HCT116 (cell line): ENCODE results near the gene EPHA3. TPM values are rescaled to one million over a fixed set of nuclear protein-coding genes. Genes with fewer than 3 reads are reported as not detected.

Experiments used
- ATAC-seq: fragments of 200-7000 bp; cut with Tn5 transposase; 2 replicates; pipeline ENCODE4 v1.9.1; 2020; ENCODE audit warnings: mild to moderate bottlenecking, moderate library complexity
- BruUV-seq: library from RNA; stranded (reverse); fragments of 400-500 nt; replicated peaks from 2 replicates; lab custom pipeline; 2021; lab: Mats Ljungman, UMichigan
- CTCF ChIA-PET: fragments of 300-600 bp; sonication (Branson Sonifier 250); formaldehyde crosslinking; loops from one replicate; lab custom pipeline; 2021; ENCODE audit warnings: antibody characterized with exemption; lab: Charles Lee
- POLR2A ChIA-PET: fragments of 300-600, 350-600 bp; sonication (Branson Sonifier 250); formaldehyde crosslinking; loops from one replicate; lab custom pipeline; 2021; ENCODE audit warnings: antibody characterized with exemption; lab: Charles Lee
- RAD21 ChIA-PET, 2 experiments: fragments of 300-600 bp; sonication (Branson Sonifier 250); formaldehyde crosslinking; loops; one replicate each; lab custom pipeline; 2023; ENCODE audit warnings: low total read pairs in 2 of 2; ENCODE audit not compliant: uncharacterized antibody in 2 of 2, unreplicated experiment in 2 of 2, low non-redundant PET in 1 of 2; lab: Charles Lee
- DNase-seq: peaks from one replicate; pipeline ENCODE4 v3.0.0-alpha.2; 2010; ENCODE audit warnings: low read depth, low spot score
- H2AFZ ChIP-seq: fragments of 200-600 bp; shearing (Covaris generic), sonication (generic); 2 replicates; pipeline ENCODE4 v1.6.1; 2017; ENCODE audit warnings: low read depth, mixed run types, mixed read lengths, antibody characterized with exemption, low read length; ENCODE audit not compliant: poor library complexity, severe bottlenecking
- H3K27ac ChIP-seq: 2 replicates; pipeline ENCODE4 v1.5.1; 2012; ENCODE audit warnings: low read depth, low read length
- H3K27me3 ChIP-seq: fragments of 200-600 bp; sonication (generic); 2 replicates; pipeline ENCODE4 v1.6.1; 2016; ENCODE audit warnings: mixed run types, low read length, mixed read lengths; ENCODE audit not compliant: insufficient read depth
- H3K36me3 ChIP-seq, 2 experiments: fragments of 200-500 bp in 1 of 2; fragments of 200-600 bp in 1 of 2; sonication (Bioruptor generic) in 1 of 2; sonication (generic) in 1 of 2; 2 replicates each; pipeline versions ENCODE4 v1.5.1 to v1.6.1; 2014 to 2016; ENCODE audit warnings: low read length in 2 of 2, inconsistent platforms in 1 of 2, mixed read lengths in 1 of 2, mixed run types in 1 of 2; ENCODE audit not compliant: insufficient read depth in 2 of 2, control insufficient read depth in 1 of 2
- H3K4me1 ChIP-seq, 2 experiments: fragments of 200-600 bp in 1 of 2; sonication (generic) in 1 of 2; 2 replicates each; pipeline versions ENCODE4 v1.5.1 to v1.6.1; 2012 to 2017; ENCODE audit warnings: low read length in 2 of 2, inconsistent platforms in 1 of 2, mild to moderate bottlenecking in 1 of 2, mixed read lengths in 1 of 2, mixed run types in 1 of 2, moderate library complexity in 1 of 2; ENCODE audit not compliant: insufficient read depth in 2 of 2, control insufficient read depth in 1 of 2
- H3K4me2 ChIP-seq: fragments of 200-600 bp; sonication (generic); 2 replicates; pipeline ENCODE4 v1.6.1; 2017; ENCODE audit warnings: mixed run types, low read length, mixed read lengths
- H3K4me3 ChIP-seq, 2 experiments: fragments of 200-600 bp in 1 of 2; sonication (generic) in 1 of 2; replicated peaks in 1 of 2; 2 replicates each; pipeline ENCODE4 v1.5.1; 2011 to 2016; ENCODE audit warnings: low read length in 2 of 2, control low read depth in 1 of 2, low read depth in 1 of 2, mild to moderate bottlenecking in 1 of 2, mixed read lengths in 1 of 2, mixed run types in 1 of 2
- H3K79me2 ChIP-seq: fragments of 200-600 bp; sonication (generic); 2 replicates; pipeline ENCODE4 v1.6.1; 2017; ENCODE audit warnings: mild to moderate bottlenecking, mixed run types, low read length, moderate library complexity, mixed read lengths; ENCODE audit not compliant: insufficient read depth
- H3K9ac ChIP-seq: fragments of 200-600 bp; sonication (generic); 2 replicates; pipeline ENCODE4 v1.6.1; 2016; ENCODE audit warnings: low read length, mixed read lengths
- H3K9me2 ChIP-seq: fragments of 200-600 bp; sonication (generic), shearing (Covaris generic); 2 replicates; pipeline ENCODE4 v1.6.1; 2017; ENCODE audit warnings: mixed run types, mild to moderate bottlenecking, moderate library complexity; ENCODE audit not compliant: insufficient read depth
- H3K9me3 ChIP-seq, 2 experiments: fragments of 200-500 bp in 1 of 2; fragments of 200-600 bp in 1 of 2; sonication (Bioruptor generic) in 1 of 2; sonication (generic) in 1 of 2; 2 replicates each; pipeline ENCODE4 v1.6.1; 2014 to 2017; ENCODE audit warnings: low read length in 2 of 2, mixed read lengths in 2 of 2, inconsistent platforms in 1 of 2, low read depth in 1 of 2, mild to moderate bottlenecking in 1 of 2, mixed run types in 1 of 2, moderate library complexity in 1 of 2; ENCODE audit not compliant: control insufficient read depth in 1 of 2, insufficient read depth in 1 of 2
- H4K20me1 ChIP-seq: fragments of 200-600 bp; sonication (generic), shearing (Covaris generic); 2 replicates; pipeline ENCODE4 v1.6.1; 2017; ENCODE audit warnings: mixed run types, mild to moderate bottlenecking, moderate library complexity; ENCODE audit not compliant: insufficient read depth
- ATF3 ChIP-seq: IDR thresholded peaks from 2 replicates; pipeline ENCODE4 v1.6.1; 2012
- CBX3 ChIP-seq: IDR thresholded peaks from 2 replicates; pipeline ENCODE4 v1.6.1; 2012; ENCODE audit warnings: low read depth
- EGR1 ChIP-seq: IDR thresholded peaks from 2 replicates; pipeline ENCODE4 v1.6.1; 2012; ENCODE audit warnings: low read depth
- ELF1 ChIP-seq: IDR thresholded peaks from 2 replicates; pipeline ENCODE4 v1.6.1; 2012; ENCODE audit warnings: low read depth, borderline replicate concordance
- EZH2 ChIP-seq: fragments of 200-600 bp; sonication (generic); IDR thresholded peaks from 2 replicates; pipeline ENCODE4 v1.6.1; 2017; ENCODE audit warnings: antibody characterized with exemption, mixed run types
- FOSL1 ChIP-seq: IDR thresholded peaks from 2 replicates; pipeline ENCODE4 v1.6.1; 2012; ENCODE audit warnings: low read depth
- JUND ChIP-seq: IDR thresholded peaks from 2 replicates; pipeline ENCODE4 v1.6.1; 2012
- MAX ChIP-seq: IDR thresholded peaks from 2 replicates; pipeline ENCODE4 v1.6.1; 2012
- POLR2A ChIP-seq: IDR thresholded peaks from 2 replicates; pipeline ENCODE4 v1.7.0; 2011; ENCODE audit warnings: borderline replicate concordance; ENCODE audit not compliant: insufficient read depth, insufficient read length; ENCODE audit errors: extremely low read depth
- POLR2AphosphoS5 ChIP-seq: IDR thresholded peaks from 2 replicates; pipeline ENCODE4 v1.6.1; 2011; ENCODE audit warnings: mild to moderate bottlenecking, low read depth, low read length, moderate library complexity
- SIN3A ChIP-seq: IDR thresholded peaks from 2 replicates; pipeline ENCODE4 v1.6.1; 2012; ENCODE audit warnings: low read depth
- SRF ChIP-seq: IDR thresholded peaks from 2 replicates; pipeline ENCODE4 v1.6.1; 2012; ENCODE audit warnings: low read depth
- TCF7L2 ChIP-seq: IDR thresholded peaks from 2 replicates; pipeline ENCODE4 v1.7.0; 2011; ENCODE audit warnings: borderline replicate concordance, inconsistent platforms; ENCODE audit not compliant: insufficient read depth, insufficient read length; ENCODE audit errors: extremely low read depth
- YY1 ChIP-seq: IDR thresholded peaks from 2 replicates; pipeline ENCODE4 v1.6.1; 2011; ENCODE audit warnings: low read length, low read depth, moderate library complexity, mild to moderate bottlenecking; ENCODE audit not compliant: insufficient replicate concordance; ENCODE audit errors: extremely low read depth
- ZBTB33 ChIP-seq: IDR thresholded peaks from 2 replicates; pipeline ENCODE4 v1.6.1; 2011; ENCODE audit warnings: mild to moderate bottlenecking, low read length, moderate library complexity; ENCODE audit not compliant: insufficient replicate concordance; ENCODE audit errors: extremely low read depth
- ZNF274 ChIP-seq: fragments of 200-500 bp; sonication (Bioruptor generic); IDR thresholded peaks from 2 replicates; pipeline ENCODE4 v1.6.1; 2014; ENCODE audit warnings: mild to moderate bottlenecking, low read depth, low read length, inconsistent platforms
- intact Hi-C: fragments of 100-400 bp; cut with micrococcal nuclease; formaldehyde crosslinking; loops from 2 replicates; pipeline ENCODE4 v1.10.0; 2022
- total RNA-seq: library from RNA; stranded (reverse); gene quantifications from one replicate; pipeline ENCODE4 v1.2.1, GENCODE V29; 2021; ENCODE audit not compliant: unreplicated experiment
- TF ChIP-seq, protein P1 (sequence below), 3 experiments: fragments of 200-600 bp in 1 of 3; sonication (generic) in 1 of 3; IDR thresholded peaks in 2 of 3; conservative IDR thresholded peaks in 1 of 3; 2 replicates each; pipeline ENCODE4 v1.5.1; 2012 to 2017; ENCODE audit warnings: low read depth in 2 of 3, low read length in 2 of 3, antibody characterized with exemption in 1 of 3, borderline replicate concordance in 1 of 3, control low read depth in 1 of 3, mild to moderate bottlenecking in 1 of 3, mixed read lengths in 1 of 3, mixed run types in 1 of 3, moderate library complexity in 1 of 3; ENCODE audit not compliant: insufficient read depth in 1 of 3
- TF ChIP-seq, protein P2 (sequence below): IDR thresholded peaks from 2 replicates; pipeline ENCODE4 v1.6.1; 2012; ENCODE audit warnings: low read depth

The EPHA3 gene
- total RNA-seq, 1 experiment from 2014 or later: not detected

DNA sequence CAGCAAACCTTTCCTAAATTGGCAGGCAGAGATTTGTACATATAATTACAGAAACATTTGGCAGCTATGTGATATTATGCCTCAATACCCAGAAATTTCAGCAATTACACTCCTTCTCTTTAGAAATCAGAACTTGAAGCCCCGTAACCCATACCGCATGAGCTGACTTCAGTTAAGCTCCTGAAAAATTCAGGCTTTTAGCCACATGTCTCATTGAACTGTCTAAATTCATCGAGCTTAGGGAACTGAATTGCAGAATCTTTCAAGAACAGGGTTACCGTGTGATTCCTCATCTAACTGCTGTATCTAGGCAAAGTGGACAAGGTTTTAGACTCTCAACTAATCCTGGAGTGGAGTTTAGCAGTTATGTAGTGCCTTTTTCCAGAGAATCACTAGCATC is 333.0 kb downstream of the EPHA3 start:
- POLR2A ChIA-PET: no interaction called here
- ATAC-seq: no peak
- H3K4me3 ChIP-seq: no peak overlapping the region
- H4K20me1 ChIP-seq: no peaks in the 10 kb centered on the region
- CTCF ChIA-PET: no interaction called here
- no peak overlapping the region for H3K27ac ChIP-seq
- no peaks in the 10 kb centered on the region for H3K79me2 ChIP-seq
- H3K27me3 ChIP-seq: no peaks in the 10 kb centered on the region
- TF ChIP-seq YY1 (no peak), ZBTB33 (no peak), POLR2A (no peak), POLR2AphosphoS5 (no peak), EGR1 (no peak), ATF3 (no peak), CBX3 (no peak), TCF7L2 (no peak), SRF (no peak), SIN3A (no peak), EZH2 (no peak), JUND (no peak), FOSL1 (no peak), MAX (no peak), ELF1 (no peak), ZNF274 (no peak)
- TF ChIP-seq, protein P1, sequence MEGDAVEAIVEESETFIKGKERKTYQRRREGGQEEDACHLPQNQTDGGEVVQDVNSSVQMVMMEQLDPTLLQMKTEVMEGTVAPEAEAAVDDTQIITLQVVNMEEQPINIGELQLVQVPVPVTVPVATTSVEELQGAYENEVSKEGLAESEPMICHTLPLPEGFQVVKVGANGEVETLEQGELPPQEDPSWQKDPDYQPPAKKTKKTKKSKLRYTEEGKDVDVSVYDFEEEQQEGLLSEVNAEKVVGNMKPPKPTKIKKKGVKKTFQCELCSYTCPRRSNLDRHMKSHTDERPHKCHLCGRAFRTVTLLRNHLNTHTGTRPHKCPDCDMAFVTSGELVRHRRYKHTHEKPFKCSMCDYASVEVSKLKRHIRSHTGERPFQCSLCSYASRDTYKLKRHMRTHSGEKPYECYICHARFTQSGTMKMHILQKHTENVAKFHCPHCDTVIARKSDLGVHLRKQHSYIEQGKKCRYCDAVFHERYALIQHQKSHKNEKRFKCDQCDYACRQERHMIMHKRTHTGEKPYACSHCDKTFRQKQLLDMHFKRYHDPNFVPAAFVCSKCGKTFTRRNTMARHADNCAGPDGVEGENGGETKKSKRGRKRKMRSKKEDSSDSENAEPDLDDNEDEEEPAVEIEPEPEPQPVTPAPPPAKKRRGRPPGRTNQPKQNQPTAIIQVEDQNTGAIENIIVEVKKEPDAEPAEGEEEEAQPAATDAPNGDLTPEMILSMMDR (IDR thresholded peaks at IDR 0.05 in 2 of 3, conservative IDR thresholded peaks at IDR 0.05 in 1 of 3; ENCODE audit: borderline replicate concordance in 1 of 3, insufficient read depth in 1 of 3, low read depth in 2 of 3, low read length in 2 of 3): no peak
- TF ChIP-seq, protein P2, sequence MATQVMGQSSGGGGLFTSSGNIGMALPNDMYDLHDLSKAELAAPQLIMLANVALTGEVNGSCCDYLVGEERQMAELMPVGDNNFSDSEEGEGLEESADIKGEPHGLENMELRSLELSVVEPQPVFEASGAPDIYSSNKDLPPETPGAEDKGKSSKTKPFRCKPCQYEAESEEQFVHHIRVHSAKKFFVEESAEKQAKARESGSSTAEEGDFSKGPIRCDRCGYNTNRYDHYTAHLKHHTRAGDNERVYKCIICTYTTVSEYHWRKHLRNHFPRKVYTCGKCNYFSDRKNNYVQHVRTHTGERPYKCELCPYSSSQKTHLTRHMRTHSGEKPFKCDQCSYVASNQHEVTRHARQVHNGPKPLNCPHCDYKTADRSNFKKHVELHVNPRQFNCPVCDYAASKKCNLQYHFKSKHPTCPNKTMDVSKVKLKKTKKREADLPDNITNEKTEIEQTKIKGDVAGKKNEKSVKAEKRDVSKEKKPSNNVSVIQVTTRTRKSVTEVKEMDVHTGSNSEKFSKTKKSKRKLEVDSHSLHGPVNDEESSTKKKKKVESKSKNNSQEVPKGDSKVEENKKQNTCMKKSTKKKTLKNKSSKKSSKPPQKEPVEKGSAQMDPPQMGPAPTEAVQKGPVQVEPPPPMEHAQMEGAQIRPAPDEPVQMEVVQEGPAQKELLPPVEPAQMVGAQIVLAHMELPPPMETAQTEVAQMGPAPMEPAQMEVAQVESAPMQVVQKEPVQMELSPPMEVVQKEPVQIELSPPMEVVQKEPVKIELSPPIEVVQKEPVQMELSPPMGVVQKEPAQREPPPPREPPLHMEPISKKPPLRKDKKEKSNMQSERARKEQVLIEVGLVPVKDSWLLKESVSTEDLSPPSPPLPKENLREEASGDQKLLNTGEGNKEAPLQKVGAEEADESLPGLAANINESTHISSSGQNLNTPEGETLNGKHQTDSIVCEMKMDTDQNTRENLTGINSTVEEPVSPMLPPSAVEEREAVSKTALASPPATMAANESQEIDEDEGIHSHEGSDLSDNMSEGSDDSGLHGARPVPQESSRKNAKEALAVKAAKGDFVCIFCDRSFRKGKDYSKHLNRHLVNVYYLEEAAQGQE: no peak
- TF ChIP-seq, all 23 proteins: peak for 0
- Histone ChIP-seq H3K36me3 (no peaks in the 10 kb centered on the region), H2AFZ (no peak overlapping the region), H3K9me2 (no peaks in the 10 kb centered on the region), H3K9me3 (peaks cover 16 to 18% of the 10 kb centered on the region in 2 experiments; a peak in 2 of 4 replicates), H3K4me2 (no peak overlapping the region), H3K9ac (no peak overlapping the region), H3K4me1 (no peaks in the 10 kb centered on the region)
- no peak for DNase-seq
- no TSS peak for BruUV-seq
- intact Hi-C loops: no loop called here
- RAD21 ChIA-PET: no interaction called here
